BLaER1 (cell line): Measurements from ENCODE around the gene DMRT3.

ENCODE experiments used
- H3K27ac ChIP-seq: shearing (Covaris generic); formaldehyde crosslinking; 2 replicates; pipeline ENCODE4 v1.8.1; 2022
- H3K27me3 ChIP-seq: shearing (Covaris generic); formaldehyde crosslinking; 2 replicates; pipeline ENCODE4 v1.8.1; 2022
- H3K36me3 ChIP-seq: shearing (Covaris generic); formaldehyde crosslinking; 2 replicates; pipeline ENCODE4 v1.8.1; 2022
- H3K4me1 ChIP-seq: shearing (Covaris generic); formaldehyde crosslinking; 2 replicates; pipeline ENCODE4 v1.8.1; 2022
- H3K4me2 ChIP-seq: shearing (Covaris generic); formaldehyde crosslinking; 2 replicates; pipeline ENCODE4 v1.8.1; 2022
- H3K4me3 ChIP-seq: shearing (Covaris generic); formaldehyde crosslinking; 2 replicates; pipeline ENCODE4 v1.8.1; 2022
- H3K9ac ChIP-seq: shearing (Covaris generic); formaldehyde crosslinking; 2 replicates; pipeline ENCODE4 v1.8.1; 2022
- H3K9me3 ChIP-seq: shearing (Covaris generic); formaldehyde crosslinking; 2 replicates; pipeline ENCODE4 v1.8.1; 2022
- H4K20me1 ChIP-seq: shearing (Covaris generic); formaldehyde crosslinking; 2 replicates; pipeline ENCODE4 v1.8.1; 2022
- Cebpa-rat ChIP-seq: shearing (Covaris generic); IDR thresholded peaks from 2 replicates; pipeline ENCODE4 v1.8.1; 2022

Gene DMRT3

GRCh38 chr9:976258-976942, at the start of gene DMRT3:
Gene DMRT3 (plus strand): TSS chr9:976655. CDS start chr9:977002, 347 bp downstream.
- Histone ChIP-seq H3K27me3 (peaks cover 85% of the 10 kb centered on the region), H3K4me3 (no peak within 1 kb of the TSS), H4K20me1 (no peaks in the 10 kb centered on the region; the same call in 1 of the 2 replicates), H3K4me2 (no peak within 1 kb of the TSS), H3K9me3 (peaks cover 76% of the 10 kb centered on the region), H3K4me1 (no peaks in the 10 kb centered on the region), H3K27ac (no peak within 1 kb of the TSS), H3K9ac (no peak within 1 kb of the TSS), H3K36me3 (0 out of 2 replicates have a peak, but pooled peaks cover 4% of the 10 kb centered on the region)
- no peak for TF ChIP-seq Cebpa-rat

GRCh38 chr9:926976-927375, 49.5 kb upstream of the DMRT3 start:
- Histone ChIP-seq H3K27ac (no peak overlapping the region), H3K27me3 (no peaks in the 10 kb centered on the region), H3K9ac (no peak overlapping the region), H3K4me3 (no peak overlapping the region), H3K9me3 (no peaks in the 10 kb centered on the region), H3K36me3 (no peaks in the 10 kb centered on the region), H3K4me1 (no peaks in the 10 kb centered on the region), H3K4me2 (no peak overlapping the region), H4K20me1 (no peaks in the 10 kb centered on the region)
- no peak for TF ChIP-seq Cebpa-rat

- no peak overlapping the region for H3K27ac ChIP-seq
- no peaks in the 10 kb centered on the region for H3K36me3 ChIP-seq
- no peaks in the 10 kb centered on the region for H3K9me3 ChIP-seq
- H3K4me1 ChIP-seq = no peaks in the 10 kb centered on the region
- no peak overlapping the region for H3K4me3 ChIP-seq
- no peak overlapping the region for H3K4me2 ChIP-seq
- H3K9ac ChIP-seq = no peak overlapping the region
- no peaks in the 10 kb centered on the region for H3K27me3 ChIP-seq
- H4K20me1 ChIP-seq = no peaks in the 10 kb centered on the region
- no peak for TF ChIP-seq Cebpa-rat
Observed at GRCh38 chr9:928363-929042, 48.0 kb upstream of the DMRT3 start.

GRCh38 chr9:929719-930118, 46.7 kb upstream of the DMRT3 start:
- no peak overlapping the region for H3K27ac ChIP-seq
- no peak overlapping the region for H3K4me3 ChIP-seq
- no peaks in the 10 kb centered on the region for H4K20me1 ChIP-seq
- TF ChIP-seq Cebpa-rat = no peak
- H3K27me3 ChIP-seq = no peaks in the 10 kb centered on the region
- H3K9me3 ChIP-seq = no peaks in the 10 kb centered on the region
- no peak overlapping the region for H3K4me2 ChIP-seq
- no peaks in the 10 kb centered on the region for H3K36me3 ChIP-seq
- H3K4me1 ChIP-seq = no peaks in the 10 kb centered on the region
- H3K9ac ChIP-seq = no peak overlapping the region

GRCh38 chr9:933356-933755, 43.1 kb upstream of the DMRT3 start:
- no peaks in the 10 kb centered on the region for H4K20me1 ChIP-seq
- H3K9me3 ChIP-seq = no peaks in the 10 kb centered on the region
- H3K4me2 ChIP-seq = no peak overlapping the region
- no peak overlapping the region for H3K27ac ChIP-seq
- H3K9ac ChIP-seq = no peak overlapping the region
- TF ChIP-seq Cebpa-rat = no peak
- no peak overlapping the region for H3K4me3 ChIP-seq
- H3K4me1 ChIP-seq = no peaks in the 10 kb centered on the region
- H3K36me3 ChIP-seq = no peaks in the 10 kb centered on the region
- H3K27me3 ChIP-seq = no peaks in the 10 kb centered on the region

- no peak overlapping the region for H3K4me2 ChIP-seq
- H4K20me1 ChIP-seq = no peaks in the 10 kb centered on the region
- H3K4me1 ChIP-seq = no peaks in the 10 kb centered on the region
Observed at GRCh38 chr9:935348-935965, 41.0 kb upstream of the DMRT3 start.

GRCh38 chr9:942805-943580, 33.5 kb upstream of the DMRT3 start:
- H3K27me3 ChIP-seq = no peaks in the 10 kb centered on the region
- TF ChIP-seq Cebpa-rat = no peak
- no peak overlapping the region for H3K27ac ChIP-seq
- H3K9me3 ChIP-seq = peaks cover 22% of the 10 kb centered on the region
- H3K4me2 ChIP-seq = no peak overlapping the region
- H3K4me3 ChIP-seq = no peak overlapping the region
- H3K36me3 ChIP-seq = no peaks in the 10 kb centered on the region
- H4K20me1 ChIP-seq = no peaks in the 10 kb centered on the region
- H3K4me1 ChIP-seq = no peaks in the 10 kb centered on the region
- no peak overlapping the region for H3K9ac ChIP-seq

More at GRCh38 chr9:935348-935965, 41.0 kb upstream of the DMRT3 start:
- Histone ChIP-seq H3K9me3 (peaks cover 19% of the 10 kb centered on the region), H3K36me3 (no peaks in the 10 kb centered on the region), H3K9ac (no peak overlapping the region), H3K27me3 (no peaks in the 10 kb centered on the region), H3K4me3 (no peak overlapping the region), H3K27ac (no peak overlapping the region)
- no peak for TF ChIP-seq Cebpa-rat

- Histone ChIP-seq H3K27ac (no peak overlapping the region), H3K4me1 (no peaks in the 10 kb centered on the region), H4K20me1 (no peaks in the 10 kb centered on the region), H3K4me2 (no peak overlapping the region), H3K9me3 (no peaks in the 10 kb centered on the region), H3K9ac (no peak overlapping the region), H3K4me3 (no peak overlapping the region), H3K36me3 (no peaks in the 10 kb centered on the region), H3K27me3 (no peaks in the 10 kb centered on the region)
- no peak for TF ChIP-seq Cebpa-rat
Observed at GRCh38 chr9:947985-948384, 28.5 kb upstream of the DMRT3 start.

GRCh38 chr9:948497-948896, 28.0 kb upstream of the DMRT3 start:
- Histone ChIP-seq H3K4me3 (no peak overlapping the region), H3K9me3 (no peaks in the 10 kb centered on the region), H3K36me3 (no peaks in the 10 kb centered on the region), H3K27ac (no peak overlapping the region), H3K9ac (no peak overlapping the region), H3K27me3 (no peaks in the 10 kb centered on the region), H4K20me1 (no peaks in the 10 kb centered on the region), H3K4me2 (no peak overlapping the region), H3K4me1 (no peaks in the 10 kb centered on the region)
- TF ChIP-seq Cebpa-rat = no peak
